ENCODE data around the gene NEK6. TPM values are rescaled to one million over a fixed set of nuclear protein-coding genes. Genes with fewer than 3 reads are reported as not detected.

Gene NEK6
- total RNA-seq, 1 donor from 2014 or later, result 115 TPM

- no peaks in the 10 kb centered on the region for H3K9me3 Mint-ChIP-seq (ENCODE audit: unreplicated experiment)
- no peak for DNase-seq (ENCODE audit: extremely low spot score, unreplicated experiment)
- peak overlapping the region; percentile 94 for H3K4me3 Mint-ChIP-seq (ENCODE audit: unreplicated experiment)
- peaks cover 82% of the 10 kb centered on the region for H3K4me1 Mint-ChIP-seq (ENCODE audit: unreplicated experiment)
- H3K27ac Mint-ChIP-seq (ENCODE audit: unreplicated experiment), result peak overlapping the region; percentile 99
- peaks cover 13% of the 10 kb centered on the region for H3K36me3 Mint-ChIP-seq (ENCODE audit: unreplicated experiment)
- TF ChIP-seq, protein P1, sequence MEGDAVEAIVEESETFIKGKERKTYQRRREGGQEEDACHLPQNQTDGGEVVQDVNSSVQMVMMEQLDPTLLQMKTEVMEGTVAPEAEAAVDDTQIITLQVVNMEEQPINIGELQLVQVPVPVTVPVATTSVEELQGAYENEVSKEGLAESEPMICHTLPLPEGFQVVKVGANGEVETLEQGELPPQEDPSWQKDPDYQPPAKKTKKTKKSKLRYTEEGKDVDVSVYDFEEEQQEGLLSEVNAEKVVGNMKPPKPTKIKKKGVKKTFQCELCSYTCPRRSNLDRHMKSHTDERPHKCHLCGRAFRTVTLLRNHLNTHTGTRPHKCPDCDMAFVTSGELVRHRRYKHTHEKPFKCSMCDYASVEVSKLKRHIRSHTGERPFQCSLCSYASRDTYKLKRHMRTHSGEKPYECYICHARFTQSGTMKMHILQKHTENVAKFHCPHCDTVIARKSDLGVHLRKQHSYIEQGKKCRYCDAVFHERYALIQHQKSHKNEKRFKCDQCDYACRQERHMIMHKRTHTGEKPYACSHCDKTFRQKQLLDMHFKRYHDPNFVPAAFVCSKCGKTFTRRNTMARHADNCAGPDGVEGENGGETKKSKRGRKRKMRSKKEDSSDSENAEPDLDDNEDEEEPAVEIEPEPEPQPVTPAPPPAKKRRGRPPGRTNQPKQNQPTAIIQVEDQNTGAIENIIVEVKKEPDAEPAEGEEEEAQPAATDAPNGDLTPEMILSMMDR (IDR thresholded peaks at IDR 0.05), result no peak
- no peaks in the 10 kb centered on the region for H3K27me3 Mint-ChIP-seq (ENCODE audit: unreplicated experiment)
These were observed 4.2 kb downstream of the NEK6 start for GRCh38 chr9:124261736-124262648.

DNA sequence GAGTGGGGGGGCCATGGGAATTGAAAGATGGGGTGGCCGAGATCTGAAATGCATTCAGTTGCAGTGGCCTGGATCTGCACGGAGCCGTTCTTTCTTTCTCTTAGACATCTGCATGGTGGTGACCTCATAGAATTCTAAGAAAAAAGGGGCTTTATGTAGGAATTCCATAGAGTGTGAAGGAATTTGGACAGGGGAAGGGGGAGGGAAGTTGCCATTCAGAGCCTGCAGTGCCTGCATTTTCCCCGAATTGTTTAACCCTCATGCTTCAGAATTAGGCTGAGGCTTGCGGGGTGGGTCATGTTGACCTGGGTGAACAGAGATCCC, 4.9 kb downstream of the NEK6 start:
- TF ChIP-seq, protein P1 (IDR thresholded peaks at IDR 0.05), result no peak
- no peaks in the 10 kb centered on the region for H3K9me3 Mint-ChIP-seq (ENCODE audit: unreplicated experiment)
- no peaks in the 10 kb centered on the region for H3K27me3 Mint-ChIP-seq (ENCODE audit: unreplicated experiment)
- peak overlapping the region; percentile 99 for H3K27ac Mint-ChIP-seq (ENCODE audit: unreplicated experiment)
- DNase-seq (ENCODE audit: extremely low spot score, unreplicated experiment), result no peak
- peaks cover 82% of the 10 kb centered on the region for H3K4me1 Mint-ChIP-seq (ENCODE audit: unreplicated experiment)
- H3K4me3 Mint-ChIP-seq (ENCODE audit: unreplicated experiment), result peak overlapping the region; percentile 94
- peaks cover 13% of the 10 kb centered on the region for H3K36me3 Mint-ChIP-seq (ENCODE audit: unreplicated experiment)

DNA sequence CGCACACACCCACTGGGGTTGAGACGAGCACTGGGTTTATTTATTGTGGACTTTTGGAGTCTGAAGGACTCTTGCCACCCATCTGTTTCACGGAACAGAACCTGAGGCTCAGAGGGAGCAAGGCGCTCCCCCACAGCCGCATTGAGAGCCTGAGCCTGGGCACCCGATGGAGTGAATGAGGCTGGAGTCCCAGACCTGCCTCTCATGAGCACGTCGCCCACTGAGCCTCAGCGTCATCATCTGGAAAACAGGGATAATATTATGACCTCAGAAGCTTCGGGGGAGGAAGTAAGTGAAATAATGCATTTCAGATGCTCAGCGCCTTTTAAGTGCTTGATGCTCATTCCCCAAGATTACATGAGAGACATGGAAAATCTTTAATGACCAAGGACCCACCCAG, 5.5 kb downstream of the NEK6 start:
- no peaks in the 10 kb centered on the region for H3K27me3 Mint-ChIP-seq (ENCODE audit: unreplicated experiment)
- peak overlapping the region; percentile 99 for H3K27ac Mint-ChIP-seq (ENCODE audit: unreplicated experiment)
- H3K4me1 Mint-ChIP-seq (ENCODE audit: unreplicated experiment), result peaks cover 87% of the 10 kb centered on the region
- H3K4me3 Mint-ChIP-seq (ENCODE audit: unreplicated experiment), result no peak overlapping the region
- no peaks in the 10 kb centered on the region for H3K9me3 Mint-ChIP-seq (ENCODE audit: unreplicated experiment)
- peaks cover 13% of the 10 kb centered on the region for H3K36me3 Mint-ChIP-seq (ENCODE audit: unreplicated experiment)
- TF ChIP-seq, protein P1 (IDR thresholded peaks at IDR 0.05), result no peak
- no peak for DNase-seq (ENCODE audit: extremely low spot score, unreplicated experiment)

DNA sequence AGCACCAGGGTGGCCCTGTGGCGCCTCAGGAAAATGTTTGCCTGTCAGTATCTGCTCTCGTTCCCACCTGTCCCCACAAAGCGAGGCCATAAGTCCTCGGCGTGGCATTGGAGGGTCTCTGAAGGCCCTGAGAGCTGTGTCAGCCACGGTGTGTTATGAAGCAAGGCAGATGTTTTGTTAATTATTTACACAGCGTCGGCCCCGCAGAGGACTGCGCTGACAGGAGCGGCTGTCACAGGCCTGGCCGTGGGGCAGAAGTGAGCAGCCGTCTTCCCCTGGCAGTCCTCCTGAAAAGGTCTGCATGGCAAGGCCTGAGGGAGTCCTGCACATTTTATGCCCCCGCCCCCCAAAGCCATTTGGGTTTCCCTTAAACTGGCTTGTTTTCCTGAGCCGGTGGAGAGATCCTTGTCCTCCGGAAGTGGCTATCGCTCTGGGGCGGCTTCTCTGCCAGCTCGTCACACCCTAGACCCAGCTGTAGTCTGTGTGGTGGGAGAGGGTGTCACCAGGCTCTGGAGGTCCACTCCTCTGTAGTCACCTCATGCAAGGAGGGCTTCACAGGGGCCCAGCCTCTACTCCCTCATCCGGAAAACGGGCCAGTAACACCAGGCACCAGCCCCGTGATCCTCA, 6.2 kb downstream of the NEK6 start:
- peaks cover 12% of the 10 kb centered on the region for H3K36me3 Mint-ChIP-seq (ENCODE audit: unreplicated experiment)
- DNase-seq (ENCODE audit: extremely low spot score, unreplicated experiment), result no peak
- H3K4me3 Mint-ChIP-seq (ENCODE audit: unreplicated experiment), result no peak overlapping the region
- peaks cover 93% of the 10 kb centered on the region for H3K4me1 Mint-ChIP-seq (ENCODE audit: unreplicated experiment)
- TF ChIP-seq, protein P1 (IDR thresholded peaks at IDR 0.05), result no peak
- H3K9me3 Mint-ChIP-seq (ENCODE audit: unreplicated experiment), result no peaks in the 10 kb centered on the region
- peak overlapping the region; percentile 99 for H3K27ac Mint-ChIP-seq (ENCODE audit: unreplicated experiment)
- no peaks in the 10 kb centered on the region for H3K27me3 Mint-ChIP-seq (ENCODE audit: unreplicated experiment)

DNA sequence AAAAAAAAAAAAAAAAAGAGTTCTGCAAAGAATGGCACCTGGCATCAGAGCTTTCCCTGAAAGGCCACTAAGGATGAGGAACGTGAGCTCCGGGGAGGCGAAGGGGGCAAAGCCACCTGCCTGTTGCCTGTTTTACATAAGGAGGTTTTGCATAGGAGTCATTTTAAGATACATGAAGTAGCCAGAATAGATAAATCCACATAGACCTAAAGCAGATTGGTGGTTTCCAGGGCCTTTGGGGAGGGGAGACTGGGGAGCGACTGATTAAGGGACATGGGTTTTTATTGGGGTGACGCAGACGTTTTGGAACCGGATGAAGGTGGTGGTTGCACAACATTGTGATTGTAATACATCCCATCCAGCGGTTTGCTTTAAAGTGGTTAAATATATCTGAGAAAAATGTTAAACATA, 7.1 kb downstream of the NEK6 start:
- H3K27ac Mint-ChIP-seq (ENCODE audit: unreplicated experiment), result peak overlapping the region; percentile 52
- H3K27me3 Mint-ChIP-seq (ENCODE audit: unreplicated experiment), result no peaks in the 10 kb centered on the region
- H3K4me3 Mint-ChIP-seq (ENCODE audit: unreplicated experiment), result no peak overlapping the region
- DNase-seq (ENCODE audit: extremely low spot score, unreplicated experiment), result no peak
- H3K9me3 Mint-ChIP-seq (ENCODE audit: unreplicated experiment), result no peaks in the 10 kb centered on the region
- H3K4me1 Mint-ChIP-seq (ENCODE audit: unreplicated experiment), result peaks cover 88% of the 10 kb centered on the region
- TF ChIP-seq, protein P1 (IDR thresholded peaks at IDR 0.05), result no peak
- H3K36me3 Mint-ChIP-seq (ENCODE audit: unreplicated experiment), result peaks cover 11% of the 10 kb centered on the region

All from osteocyte (in vitro differentiated cells).